ENCODE data around the gene PPM1J.

DNA sequence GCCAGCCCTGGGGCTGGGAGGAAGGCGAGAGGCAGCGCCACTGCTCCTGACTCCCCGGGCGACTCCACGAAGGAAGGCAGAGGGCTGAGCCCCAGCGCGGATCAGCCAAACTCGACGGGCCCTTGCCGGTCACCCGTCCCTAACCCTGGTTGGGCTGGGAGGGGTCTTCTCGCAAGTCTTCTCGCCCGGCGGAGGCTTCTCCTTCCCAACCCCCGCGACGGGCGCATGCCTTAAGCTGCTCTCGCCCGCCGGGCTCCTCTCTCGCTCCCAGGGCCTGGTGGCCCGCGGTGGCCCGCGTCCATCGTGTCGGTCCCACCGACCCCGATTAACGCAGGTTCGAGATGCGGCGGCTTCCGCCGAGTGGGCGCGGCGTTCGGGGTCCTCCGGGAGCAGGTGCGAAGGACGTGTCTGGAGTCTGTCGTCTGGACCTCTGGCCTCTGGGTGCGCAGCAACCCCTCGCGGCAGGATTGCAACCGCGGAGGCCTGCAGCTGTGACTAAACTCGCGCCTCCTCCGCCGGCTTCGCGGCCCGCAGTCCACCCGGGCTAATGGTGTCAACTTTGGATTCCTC is 29.0 kb upstream of the PPM1J start:
- TF ChIP-seq GLIS3 (CRISPR knock-in tag; IDR thresholded peaks at IDR 0.05), result no peak
- TF ChIP-seq PPARA (CRISPR knock-in tag; IDR thresholded peaks at IDR 0.05; ENCODE audit: borderline replicate concordance), result no peak

Data from SK-N-SH treated with all-trans-retinoic acid at 6 μM for 48 hours (cell line).